Smooth muscle cell (in vitro differentiated cells): ENCODE results near the gene ARFGAP1. TPM values are rescaled to one million over a fixed set of nuclear protein-coding genes. Genes with fewer than 3 reads are reported as not detected.
A peak's percentile ranks its signal among the peaks of the same experiment; 100 is the strongest.

Source experiments
- DNase-seq: peaks from one replicate; lab custom pipeline; 2025; ENCODE audit not compliant: unreplicated experiment; lab: John Stamatoyannopoulos, UW
- H2AFZ ChIP-seq: fragments of 200-600 bp; sonication (generic); 2 replicates; pipeline ENCODE4 v1.6.0; 2016; ENCODE audit warnings: antibody characterized with exemption, low read depth, mild to moderate bottlenecking
- H3F3A ChIP-seq: fragments of 200-600 bp; sonication (generic); 2 replicates; pipeline ENCODE4 v1.6.0; 2017; ENCODE audit warnings: antibody characterized with exemption, low read depth
- H3K27ac ChIP-seq: fragments of 200-600 bp; sonication (generic); 2 replicates; pipeline ENCODE4 v1.5.1; 2016; ENCODE audit warnings: low read depth, mild to moderate bottlenecking
- H3K27me3 ChIP-seq: fragments of 200-600 bp; sonication (generic); 2 replicates; pipeline ENCODE4 v1.6.1; 2016; ENCODE audit warnings: low read depth, mild to moderate bottlenecking
- H3K36me3 ChIP-seq: fragments of 200-600 bp; sonication (generic); 2 replicates; pipeline ENCODE4 v1.5.1; 2016; ENCODE audit warnings: low read depth
- H3K4me1 ChIP-seq: fragments of 200-600 bp; sonication (generic); 2 replicates; pipeline ENCODE4 v1.5.1; 2016; ENCODE audit warnings: low read depth
- H3K4me2 ChIP-seq: fragments of 200-600 bp; sonication (generic); 2 replicates; pipeline ENCODE4 v1.6.0; 2016; ENCODE audit warnings: mild to moderate bottlenecking
- H3K4me3 ChIP-seq: fragments of 200-600 bp; sonication (generic); 2 replicates; pipeline ENCODE4 v1.5.1; 2016; ENCODE audit warnings: mild to moderate bottlenecking
- H3K79me2 ChIP-seq: fragments of 200-600 bp; sonication (generic); 2 replicates; pipeline ENCODE4 v1.6.0; 2016; ENCODE audit warnings: low read depth, mild to moderate bottlenecking
- H3K9ac ChIP-seq: fragments of 200-600 bp; sonication (generic); 2 replicates; pipeline ENCODE4 v1.6.0; 2016; ENCODE audit warnings: low read depth
- H3K9me3 ChIP-seq: fragments of 200-600 bp; sonication (generic); replicated peaks from 2 replicates; pipeline ENCODE4 v1.5.1; 2016; ENCODE audit warnings: low read depth
- H4K20me1 ChIP-seq: fragments of 200-600 bp; sonication (generic); 2 replicates; pipeline ENCODE4 v1.6.0; 2016; ENCODE audit warnings: low read depth
- WGBS: methylation state at CpG from one replicate; pipeline ENCODE4 v1.1.7; 2016; ENCODE audit warnings: low lambda C conversion rate; 5-methylcytosine and 5-hydroxymethylcytosine counted together
- polyA plus RNA-seq: library from polyadenylated mRNA; unstranded; fragments of >200 nt; fragmentation: Nextera tagmentation; extraction: Ambion mirVana; gene quantifications from 2 replicates; pipeline ENCODE4 v1.2.1, GENCODE V29; 2016
- total RNA-seq: library from RNA; depleted of rRNA; stranded (reverse); fragments of >200 nt; gene quantifications from 2 replicates; pipeline ENCODE4 v1.2.3, GENCODE V29; 2014
- TF ChIP-seq, protein P1 (sequence below): fragments of 200-600 bp; sonication (generic); IDR thresholded peaks from 2 replicates; pipeline ENCODE4 v1.5.1; 2017; ENCODE audit warnings: borderline replicate concordance, mild to moderate bottlenecking, antibody characterized with exemption; ENCODE audit not compliant: insufficient read depth, poor library complexity, severe bottlenecking

Gene ARFGAP1
- total and polyA plus RNA-seq, 2 experiments from 2014 or later: 101 to 169 TPM

GRCh38 chr20:63265891-63266515 lies 6.6 kb upstream of the ARFGAP1 start:
- Histone ChIP-seq H4K20me1 (no peaks in the 10 kb centered on the region), H2AFZ (no peak overlapping the region), H3F3A (peaks cover 4% of the 10 kb centered on the region), H3K27ac (no peak overlapping the region), H3K4me2 (no peak overlapping the region), H3K9ac (no peak overlapping the region), H3K4me1 (peaks cover 15% of the 10 kb centered on the region), H3K79me2 (no peaks in the 10 kb centered on the region), H3K9me3 (no peaks in the 10 kb centered on the region), H3K27me3 (no peaks in the 10 kb centered on the region), H3K36me3 (no peaks in the 10 kb centered on the region), H3K4me3 (no peak overlapping the region)
- 87% methylated on average over 12 of the region's 12 CpGs for WGBS
- TF ChIP-seq, protein P1, sequence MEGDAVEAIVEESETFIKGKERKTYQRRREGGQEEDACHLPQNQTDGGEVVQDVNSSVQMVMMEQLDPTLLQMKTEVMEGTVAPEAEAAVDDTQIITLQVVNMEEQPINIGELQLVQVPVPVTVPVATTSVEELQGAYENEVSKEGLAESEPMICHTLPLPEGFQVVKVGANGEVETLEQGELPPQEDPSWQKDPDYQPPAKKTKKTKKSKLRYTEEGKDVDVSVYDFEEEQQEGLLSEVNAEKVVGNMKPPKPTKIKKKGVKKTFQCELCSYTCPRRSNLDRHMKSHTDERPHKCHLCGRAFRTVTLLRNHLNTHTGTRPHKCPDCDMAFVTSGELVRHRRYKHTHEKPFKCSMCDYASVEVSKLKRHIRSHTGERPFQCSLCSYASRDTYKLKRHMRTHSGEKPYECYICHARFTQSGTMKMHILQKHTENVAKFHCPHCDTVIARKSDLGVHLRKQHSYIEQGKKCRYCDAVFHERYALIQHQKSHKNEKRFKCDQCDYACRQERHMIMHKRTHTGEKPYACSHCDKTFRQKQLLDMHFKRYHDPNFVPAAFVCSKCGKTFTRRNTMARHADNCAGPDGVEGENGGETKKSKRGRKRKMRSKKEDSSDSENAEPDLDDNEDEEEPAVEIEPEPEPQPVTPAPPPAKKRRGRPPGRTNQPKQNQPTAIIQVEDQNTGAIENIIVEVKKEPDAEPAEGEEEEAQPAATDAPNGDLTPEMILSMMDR: no peak
- DNase-seq: no peak

DNA sequence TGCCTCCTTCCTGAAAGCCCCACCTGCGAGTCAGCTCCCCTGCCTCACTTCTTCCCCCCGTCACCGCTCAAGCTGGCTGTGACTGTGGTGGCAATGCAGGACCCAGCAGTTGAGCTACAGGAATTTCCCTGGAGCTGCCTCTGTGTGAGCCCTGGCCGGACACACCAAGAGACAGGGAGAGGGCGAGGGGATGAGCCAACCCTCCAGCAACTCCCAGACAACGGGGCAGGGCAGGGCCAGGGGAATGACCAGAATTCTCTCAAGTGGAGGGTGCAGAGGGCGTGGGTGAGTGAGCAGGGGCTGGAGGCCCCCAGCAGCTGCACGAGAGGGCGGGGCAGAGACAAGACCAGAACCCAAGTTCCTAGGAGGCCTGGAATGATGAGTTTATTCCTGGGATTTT lies 4.9 kb upstream of the ARFGAP1 start:
- peaks cover 9% of the 10 kb centered on the region for H3K4me1 ChIP-seq
- H3K9ac ChIP-seq: no peak overlapping the region
- no peak overlapping the region for H3K4me3 ChIP-seq
- 45% methylated on average over 9 of the region's 9 CpGs for WGBS
- peaks cover 4% of the 10 kb centered on the region for H3F3A ChIP-seq
- TF ChIP-seq, protein P1: no peak
- no peak for DNase-seq
- H3K27ac ChIP-seq: peak overlapping the region; percentile 34
- peak overlapping the region; percentile 48 for H3K4me2 ChIP-seq
- no peak overlapping the region for H2AFZ ChIP-seq
- no peaks in the 10 kb centered on the region for H3K27me3 ChIP-seq
- H4K20me1 ChIP-seq: no peaks in the 10 kb centered on the region
- H3K79me2 ChIP-seq: peaks cover 13% of the 10 kb centered on the region
- no peaks in the 10 kb centered on the region for H3K9me3 ChIP-seq
- no peaks in the 10 kb centered on the region for H3K36me3 ChIP-seq

DNA sequence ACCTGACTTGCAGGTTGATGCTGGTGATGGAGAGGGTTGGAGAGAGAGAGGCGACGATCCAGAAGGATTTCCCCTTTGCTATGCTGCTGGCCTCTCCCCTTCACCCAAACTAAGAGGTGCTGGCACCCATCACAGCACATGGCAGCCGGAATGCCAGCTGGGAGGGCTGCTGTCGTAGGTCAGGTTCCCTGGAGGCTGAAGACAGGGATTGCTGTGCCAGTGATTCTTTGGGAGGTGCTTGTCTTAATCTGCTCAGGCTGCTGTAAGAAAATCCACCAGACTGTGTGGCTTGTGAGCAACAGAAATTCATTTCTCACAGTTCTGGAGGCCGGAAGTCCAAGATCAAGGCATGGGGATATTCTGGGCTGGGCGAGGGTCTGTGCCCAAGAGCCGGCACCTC lies 4.4 kb upstream of the ARFGAP1 start:
- no peak overlapping the region for H3K9ac ChIP-seq
- H2AFZ ChIP-seq: no peak overlapping the region
- H3K9me3 ChIP-seq: no peaks in the 10 kb centered on the region
- H3K4me2 ChIP-seq: peak overlapping the region; percentile 48
- no peak for DNase-seq
- H3K79me2 ChIP-seq: peaks cover 19% of the 10 kb centered on the region
- H4K20me1 ChIP-seq: peaks cover 2% of the 10 kb centered on the region
- no peaks in the 10 kb centered on the region for H3K36me3 ChIP-seq
- peaks cover 6% of the 10 kb centered on the region for H3F3A ChIP-seq
- H3K27me3 ChIP-seq: no peaks in the 10 kb centered on the region
- peak overlapping the region; percentile 34 for H3K27ac ChIP-seq
- TF ChIP-seq, protein P1: no peak
- WGBS: 75% methylated on average over 7 of the region's 7 CpGs
- H3K4me3 ChIP-seq: no peak overlapping the region
- peaks cover 10% of the 10 kb centered on the region for H3K4me1 ChIP-seq
